Immature natural killer cell (primary cell): ENCODE measurements around the gene SLC17A6. TPM values are rescaled to one million over a fixed set of nuclear protein-coding genes. Genes with fewer than 3 reads are reported as not detected.

Experiments used
- DNase-seq, 3 donors: peaks; one replicate each; pipeline ENCODE4 v3.0.0; 2022; ENCODE audit warnings: mixed read lengths in 1 of 3
- H3K27ac Mint-ChIP-seq, 6 donors: one replicate each; pipeline ENCODE4 v1.8.0; 2020; ENCODE audit warnings: mixed read lengths in 6 of 6, mild to moderate bottlenecking in 5 of 6, inconsistent platforms in 4 of 6, moderate library complexity in 3 of 6
- H3K27me3 Mint-ChIP-seq, 3 donors: one replicate each; pipeline ENCODE4 v1.8.0; 2020 to 2021; ENCODE audit warnings: low read depth in 3 of 3, mild to moderate bottlenecking in 3 of 3, mixed read lengths in 3 of 3, moderate library complexity in 3 of 3, inconsistent platforms in 1 of 3
- H3K36me3 Mint-ChIP-seq, 3 donors: one replicate each; pipeline ENCODE4 v1.8.0; 2020; ENCODE audit warnings: mixed read lengths in 3 of 3, inconsistent platforms in 2 of 3, mild to moderate bottlenecking in 2 of 3
- H3K4me1 Mint-ChIP-seq, 2 donors: one replicate each; pipeline ENCODE4 v1.8.0; 2020; ENCODE audit warnings: inconsistent platforms in 2 of 2, mild to moderate bottlenecking in 2 of 2, mixed read lengths in 2 of 2, moderate library complexity in 1 of 2
- H3K4me3 Mint-ChIP-seq, 5 donors: one replicate each; pipeline ENCODE4 v1.8.0; 2020; ENCODE audit warnings: mild to moderate bottlenecking in 5 of 5, mixed read lengths in 5 of 5, inconsistent platforms in 3 of 5, moderate library complexity in 3 of 5
- H3K9me3 Mint-ChIP-seq, 6 donors: one replicate each; pipeline ENCODE4 v1.8.0; 2020; ENCODE audit warnings: mild to moderate bottlenecking in 6 of 6, mixed read lengths in 6 of 6, inconsistent platforms in 4 of 6, moderate library complexity in 3 of 6
- polyA plus RNA-seq, 3 donors: library from polyadenylated mRNA; unstranded; fragments of 300-500 nt; fragmentation: Illumina TruSeq; gene quantifications; one replicate each; pipeline ENCODE4 v1.2.3, GENCODE V29; 2021

Gene SLC17A6
- not detected for polyA plus RNA-seq

GRCh38 chr11:22337596-22338485, at the start of gene SLC17A6:
SLC17A6 (plus strand) TSS chr11:22338381; CDS start chr11:22338534, 153 bp downstream.
- no peak within 1 kb of the TSS for H3K27ac Mint-ChIP-seq
- H3K4me3 Mint-ChIP-seq = no peak within 1 kb of the TSS
- H3K9me3 Mint-ChIP-seq = peaks cover 0 to 22% (median 4%) of the 10 kb centered on the region in 6 donors
- no peaks in the 10 kb centered on the region for H3K4me1 Mint-ChIP-seq
- no peak for DNase-seq
- peaks cover 0 to 8% (median 3%) of the 10 kb centered on the region in 3 donors for H3K36me3 Mint-ChIP-seq
- H3K27me3 Mint-ChIP-seq = peaks cover 26 to 38% (median 26%) of the 10 kb centered on the region in 3 donors

GRCh38 chr11:22302368-22302767, 35.8 kb upstream of the SLC17A6 start:
- no peaks in the 10 kb centered on the region for H3K4me1 Mint-ChIP-seq
- H3K4me3 Mint-ChIP-seq = no peak overlapping the region
- H3K27me3 Mint-ChIP-seq = no peaks in the 10 kb centered on the region
- H3K9me3 Mint-ChIP-seq = no peaks in the 10 kb centered on the region
- no peak for DNase-seq
- H3K36me3 Mint-ChIP-seq = no peaks in the 10 kb centered on the region
- no peak overlapping the region for H3K27ac Mint-ChIP-seq

- H3K27ac Mint-ChIP-seq = no peak overlapping the region
- H3K4me3 Mint-ChIP-seq = no peak overlapping the region
- no peaks in the 10 kb centered on the region for H3K9me3 Mint-ChIP-seq
- no peaks in the 10 kb centered on the region for H3K4me1 Mint-ChIP-seq
- DNase-seq = peak in 2 of 3 donors; percentile 3 to 7
- peaks cover 0 to 4% (median 0%) of the 10 kb centered on the region in 3 donors for H3K27me3 Mint-ChIP-seq
- no peaks in the 10 kb centered on the region for H3K36me3 Mint-ChIP-seq
Measured at GRCh38 chr11:22304337-22304961, 33.7 kb upstream of the SLC17A6 start.

- Mint-ChIP-seq H3K4me1 (no peaks in the 10 kb centered on the region), H3K36me3 (no peaks in the 10 kb centered on the region), H3K27me3 (peaks cover 2% of the 10 kb centered on the region in 3 donors), H3K9me3 (no peaks in the 10 kb centered on the region), H3K27ac (no peak overlapping the region), H3K4me3 (no peak overlapping the region)
- DNase-seq = no peak
Measured at GRCh38 chr11:22317656-22318055, 20.5 kb upstream of the SLC17A6 start.

GRCh38 chr11:22331771-22332170, 6.4 kb upstream of the SLC17A6 start:
- H3K9me3 Mint-ChIP-seq = peaks cover 0 to 2% (median 0%) of the 10 kb centered on the region in 6 donors
- H3K27ac Mint-ChIP-seq = no peak overlapping the region
- H3K36me3 Mint-ChIP-seq = no peaks in the 10 kb centered on the region
- no peak overlapping the region for H3K4me3 Mint-ChIP-seq
- no peak for DNase-seq
- peaks cover 0 to 6% (median 0%) of the 10 kb centered on the region in 3 donors for H3K27me3 Mint-ChIP-seq
- H3K4me1 Mint-ChIP-seq = no peaks in the 10 kb centered on the region

GRCh38 chr11:22336587-22336986, 1.6 kb upstream of the SLC17A6 start:
- Mint-ChIP-seq H3K9me3 (peaks cover 0 to 22% (median 3%) of the 10 kb centered on the region in 6 donors), H3K27ac (no peak overlapping the region), H3K27me3 (peaks cover 18 to 29% (median 18%) of the 10 kb centered on the region in 3 donors), H3K4me1 (no peaks in the 10 kb centered on the region), H3K4me3 (no peak overlapping the region), H3K36me3 (peaks cover 0 to 4% (median 3%) of the 10 kb centered on the region in 3 donors)
- no peak for DNase-seq

- no peak for DNase-seq
- H3K9me3 Mint-ChIP-seq = peaks cover 0 to 28% (median 4%) of the 10 kb centered on the region in 6 donors
- H3K27ac Mint-ChIP-seq = no peak overlapping the region
- H3K36me3 Mint-ChIP-seq = peaks cover 0 to 8% (median 3%) of the 10 kb centered on the region in 3 donors
- H3K4me3 Mint-ChIP-seq = no peak overlapping the region
- H3K4me1 Mint-ChIP-seq = no peaks in the 10 kb centered on the region
- peaks cover 30 to 52% (median 34%) of the 10 kb centered on the region in 3 donors for H3K27me3 Mint-ChIP-seq
Measured at GRCh38 chr11:22339611-22340010, 1.4 kb downstream of the SLC17A6 start.

GRCh38 chr11:22340235-22340634, 2.1 kb downstream of the SLC17A6 start:
- no peak for DNase-seq
- Mint-ChIP-seq H3K36me3 (peaks cover 0 to 8% (median 3%) of the 10 kb centered on the region in 3 donors), H3K9me3 (peaks cover 0 to 28% (median 4%) of the 10 kb centered on the region in 6 donors), H3K4me3 (peak overlapping the region in 1 of 5 donors; percentile 14), H3K27me3 (peaks cover 30 to 52% (median 32%) of the 10 kb centered on the region in 3 donors), H3K4me1 (no peaks in the 10 kb centered on the region), H3K27ac (no peak overlapping the region)

GRCh38 chr11:22340701-22341587, 2.8 kb downstream of the SLC17A6 start:
- DNase-seq = no peak
- H3K9me3 Mint-ChIP-seq = peaks cover 0 to 28% (median 4%) of the 10 kb centered on the region in 6 donors
- H3K27ac Mint-ChIP-seq = no peak overlapping the region
- no peaks in the 10 kb centered on the region for H3K4me1 Mint-ChIP-seq
- H3K36me3 Mint-ChIP-seq = peaks cover 0 to 8% (median 3%) of the 10 kb centered on the region in 3 donors
- H3K4me3 Mint-ChIP-seq = no peak overlapping the region
- peaks cover 30 to 52% (median 32%) of the 10 kb centered on the region in 3 donors for H3K27me3 Mint-ChIP-seq

- Mint-ChIP-seq H3K36me3 (peaks cover 0 to 8% (median 3%) of the 10 kb centered on the region in 3 donors), H3K4me3 (no peak overlapping the region)
Measured at GRCh38 chr11:22341588-22341931, 3.4 kb downstream of the SLC17A6 start.

GRCh38 chr11:22342211-22343031, 4.2 kb downstream of the SLC17A6 start:
- Mint-ChIP-seq H3K4me1 (no peaks in the 10 kb centered on the region), H3K27ac (no peak overlapping the region), H3K4me3 (no peak overlapping the region), H3K36me3 (peaks cover 0 to 8% (median 3%) of the 10 kb centered on the region in 3 donors), H3K27me3 (peaks cover 30 to 52% (median 32%) of the 10 kb centered on the region in 3 donors), H3K9me3 (peaks cover 0 to 28% (median 3%) of the 10 kb centered on the region in 6 donors)
- DNase-seq = no peak

More at GRCh38 chr11:22341588-22341931, 3.4 kb downstream of the SLC17A6 start:
- H3K9me3 Mint-ChIP-seq = peaks cover 0 to 28% (median 4%) of the 10 kb centered on the region in 6 donors
- no peaks in the 10 kb centered on the region for H3K4me1 Mint-ChIP-seq
- no peak for DNase-seq
- H3K27ac Mint-ChIP-seq = no peak overlapping the region
- H3K27me3 Mint-ChIP-seq = peaks cover 30 to 54% (median 32%) of the 10 kb centered on the region in 3 donors

- Mint-ChIP-seq H3K9me3 (peaks cover 0 to 24% (median 1%) of the 10 kb centered on the region in 6 donors), H3K4me1 (no peaks in the 10 kb centered on the region), H3K27me3 (peaks cover 24 to 50% (median 26%) of the 10 kb centered on the region in 3 donors), H3K36me3 (peaks cover 0 to 7% (median 3%) of the 10 kb centered on the region in 3 donors), H3K27ac (no peak overlapping the region), H3K4me3 (no peak overlapping the region)
- DNase-seq = no peak
Measured at GRCh38 chr11:22343032-22343324, 4.8 kb downstream of the SLC17A6 start.
